Calu3 (cell line): ENCODE measurements around the gene DENND6A. TPM values are rescaled to one million over a fixed set of nuclear protein-coding genes. Genes with fewer than 3 reads are reported as not detected.

ENCODE experiments used
- BruUV-seq: library from RNA; stranded (reverse); fragments of 400-500 nt; replicated peaks from 2 replicates; lab custom pipeline; 2021; lab: Mats Ljungman, UMichigan
- CTCF ChIA-PET: fragments of 300-600 bp; sonication (Branson Sonifier 250); formaldehyde crosslinking; loops from one replicate; lab custom pipeline; 2022; ENCODE audit warnings: antibody characterized with exemption; lab: Charles Lee
- DNase-seq: peaks from one replicate; pipeline ENCODE4 v3.0.0; 2022
- H3K27ac Mint-ChIP-seq: one replicate; pipeline ENCODE4 v1.8.0; 2022; ENCODE audit warnings: mixed read lengths; ENCODE audit not compliant: unreplicated experiment
- H3K27me3 Mint-ChIP-seq: one replicate; pipeline ENCODE4 v1.8.0; 2022; ENCODE audit warnings: mixed read lengths; ENCODE audit not compliant: unreplicated experiment
- H3K36me3 Mint-ChIP-seq: one replicate; pipeline ENCODE4 v1.8.0; 2022; ENCODE audit warnings: mild to moderate bottlenecking, moderate library complexity, mixed read lengths; ENCODE audit not compliant: insufficient read depth, unreplicated experiment
- H3K4me1 Mint-ChIP-seq: one replicate; pipeline ENCODE4 v1.8.0; 2022; ENCODE audit warnings: mild to moderate bottlenecking, low read depth, mixed read lengths; ENCODE audit not compliant: unreplicated experiment
- H3K4me3 Mint-ChIP-seq: one replicate; pipeline ENCODE4 v1.8.0; 2022; ENCODE audit warnings: mild to moderate bottlenecking, low read depth, moderate library complexity, mixed read lengths; ENCODE audit not compliant: unreplicated experiment
- H3K9me3 Mint-ChIP-seq: one replicate; pipeline ENCODE4 v1.8.0; 2022; ENCODE audit warnings: low read depth, mixed read lengths; ENCODE audit not compliant: unreplicated experiment
- CTCF ChIP-seq: fragments of 200-600 bp; IDR thresholded peaks from one replicate; pipeline ENCODE4 v1.8.0; 2022; ENCODE audit warnings: antibody characterized with exemption; ENCODE audit not compliant: unreplicated experiment
- intact Hi-C: fragments of 100-400 bp; cut with micrococcal nuclease; formaldehyde crosslinking; loops from one replicate; pipeline ENCODE4 v1.10.0; 2022; ENCODE audit not compliant: unreplicated experiment
- total RNA-seq: library from RNA; stranded (reverse); gene quantifications from 2 replicates; pipeline ENCODE4 v1.2.3, GENCODE V29; 2022

Gene DENND6A
- total RNA-seq, 1 experiment from 2014 or later: 23.7 TPM

- peaks cover 85% of the 10 kb centered on the region for H3K36me3 Mint-ChIP-seq
These were observed 98.7 kb downstream of the DENND6A start for GRCh38 chr3:57594144-57594543.

GRCh38 chr3:57592306-57592705, 100.6 kb downstream of the DENND6A start:
- DNase-seq: no peak
- TF ChIP-seq CTCF: no peak
- peaks cover 74% of the 10 kb centered on the region for H3K36me3 Mint-ChIP-seq
- H3K27ac Mint-ChIP-seq: no peak overlapping the region
- no peaks in the 10 kb centered on the region for H3K27me3 Mint-ChIP-seq
- H3K4me1 Mint-ChIP-seq: peaks cover 35% of the 10 kb centered on the region
- no peaks in the 10 kb centered on the region for H3K9me3 Mint-ChIP-seq
- peak overlapping the region; percentile 40 for H3K4me3 Mint-ChIP-seq
- intact Hi-C loops: loop anchor here (10.0 kb wide), 1 partner anchor 162 kb away; the partner anchor contains the start of gene SLMAP
- BruUV-seq: no TSS peak
- CTCF ChIA-PET: no interaction called here

More at GRCh38 chr3:57594144-57594543, 98.7 kb downstream of the DENND6A start:
- intact Hi-C loops: loop anchor here (10.0 kb wide), 1 partner anchor 161 kb away; the partner anchor contains the start of gene SLMAP
- Mint-ChIP-seq H3K27me3 (no peaks in the 10 kb centered on the region), H3K27ac (peak overlapping the region; percentile 86), H3K4me3 (peak overlapping the region; percentile 87), H3K9me3 (no peaks in the 10 kb centered on the region), H3K4me1 (peaks cover 41% of the 10 kb centered on the region)
- no peak for DNase-seq
- TF ChIP-seq CTCF: no peak
- BruUV-seq: no TSS peak
- CTCF ChIA-PET: interaction anchor here (1.1 kb wide), 1 partner anchor 22 kb away, joined by 4 read pairs; no protein-coding TSS in a partner anchor

GRCh38 chr3:57587905-57588304, 105.0 kb downstream of the DENND6A start:
- Mint-ChIP-seq H3K9me3 (no peaks in the 10 kb centered on the region), H3K27me3 (no peaks in the 10 kb centered on the region), H3K4me3 (no peak overlapping the region), H3K27ac (no peak overlapping the region), H3K4me1 (peaks cover 36% of the 10 kb centered on the region), H3K36me3 (peaks cover 57% of the 10 kb centered on the region)
- BruUV-seq: no TSS peak
- CTCF ChIA-PET: no interaction called here
- no peak for TF ChIP-seq CTCF
- DNase-seq: no peak
- intact Hi-C loops: no loop called here

GRCh38 chr3:57586778-57587177, 106.1 kb downstream of the DENND6A start:
- Mint-ChIP-seq H3K36me3 (peaks cover 52% of the 10 kb centered on the region), H3K4me3 (no peak overlapping the region), H3K4me1 (peaks cover 27% of the 10 kb centered on the region), H3K27ac (no peak overlapping the region), H3K9me3 (no peaks in the 10 kb centered on the region), H3K27me3 (no peaks in the 10 kb centered on the region)
- no TSS peak for BruUV-seq
- TF ChIP-seq CTCF: no peak
- DNase-seq: no peak
- intact Hi-C loops: no loop called here
- CTCF ChIA-PET: no interaction called here
